GM12878 (cell line): Measurements from ENCODE around the gene INO80B. TPM values are rescaled to one million over a fixed set of nuclear protein-coding genes. Genes with fewer than 3 reads are reported as not detected.

Experiments
- ATAC-seq: fragments of 200-7000 bp; cut with Tn5 transposase; 3 replicates; pipeline ENCODE4 v1.9.1; 2020; ENCODE audit warnings: mild to moderate bottlenecking, moderate library complexity
- BruUV-seq: library from RNA; stranded (reverse); fragments of 400-500 nt; replicated peaks from 2 replicates; lab custom pipeline; 2021; lab: Mats Ljungman, UMichigan
- CTCF ChIA-PET: fragments of 300-600 bp; sonication (Branson Sonifier 250); formaldehyde crosslinking; extraction: SDS; loops from one replicate; lab custom pipeline; 2021; ENCODE audit warnings: inconsistent platforms; lab: Yijun Ruan, JAX
- POLR2A ChIA-PET: fragments of 350-600 bp; formaldehyde crosslinking; extraction: SDS; loops from one replicate; lab custom pipeline; 2021; ENCODE audit warnings: inconsistent platforms; lab: Charles Lee
- RAD21 ChIA-PET: fragments of 300-600 bp; sonication (Branson Sonifier 250); formaldehyde crosslinking; loops from one replicate; lab custom pipeline; 2023; ENCODE audit warnings: antibody characterized with exemption; ENCODE audit not compliant: unreplicated experiment; lab: Charles Lee
- SMC1A ChIA-PET: fragments of 300-600 bp; sonication (Branson Sonifier 250); formaldehyde crosslinking; loops from one replicate; lab custom pipeline; 2023; ENCODE audit not compliant: unreplicated experiment, uncharacterized antibody; lab: Charles Lee
- DNase-seq: peaks from one replicate; pipeline ENCODE4 v3.0.0-alpha.2; 2011; ENCODE audit warnings: low read depth, low spot score
- FAIRE-seq: peaks from 3 replicates; lab custom pipeline; 2011; peaks lifted over from hg19 to GRCh38; lab: Jason Lieb, UNC
- H2AFZ ChIP-seq: 2 replicates; pipeline ENCODE4 v1.6.0; 2011; ENCODE audit warnings: low read depth, low read length, control low read depth; ENCODE audit not compliant: control insufficient read depth
- H3K27ac ChIP-seq: 2 replicates; pipeline ENCODE4 v1.5.1; 2011; ENCODE audit warnings: control low read depth; ENCODE audit not compliant: control insufficient read depth, insufficient read depth
- H3K27me3 ChIP-seq, 2 experiments: replicated peaks in 1 of 2; 2 replicates each; pipeline versions ENCODE4 v1.6.0 to v1.6.1; 2011; ENCODE audit warnings: low read length in 1 of 2; ENCODE audit not compliant: control insufficient read depth in 2 of 2, insufficient read depth in 2 of 2
- H3K36me3 ChIP-seq, 2 experiments: 2 replicates each; pipeline ENCODE4 v1.5.1; 2011; ENCODE audit warnings: low read length in 1 of 2; ENCODE audit not compliant: control insufficient read depth in 2 of 2, insufficient read depth in 2 of 2
- H3K4me1 ChIP-seq: 2 replicates; pipeline ENCODE4 v1.6.1; 2011; ENCODE audit warnings: mild to moderate bottlenecking, low read length, moderate library complexity, mixed read lengths; ENCODE audit not compliant: control insufficient read depth, insufficient read depth
- H3K4me2 ChIP-seq: 2 replicates; pipeline ENCODE4 v1.6.0; 2011; ENCODE audit warnings: control low read depth; ENCODE audit not compliant: control insufficient read depth, insufficient read depth
- H3K4me3 ChIP-seq: fragments of 200-600 bp; sonication (generic); 2 replicates; pipeline ENCODE4 v1.5.1; 2016
- H3K79me2 ChIP-seq: 2 replicates; pipeline ENCODE4 v1.6.0; 2011; ENCODE audit warnings: low read length; ENCODE audit not compliant: control insufficient read depth, insufficient read depth
- H3K9ac ChIP-seq: 2 replicates; pipeline ENCODE4 v1.8.0; 2011; ENCODE audit warnings: low read length, control low read depth, mixed read lengths; ENCODE audit not compliant: control insufficient read depth, insufficient read depth
- H3K9me3 ChIP-seq: replicated peaks from 3 replicates; pipeline ENCODE4 v1.5.1; 2011; ENCODE audit warnings: mild to moderate bottlenecking, low read length; ENCODE audit not compliant: control insufficient read depth, insufficient read depth
- H4K20me1 ChIP-seq: 2 replicates; pipeline ENCODE4 v1.6.0; 2011; ENCODE audit not compliant: control insufficient read depth, insufficient read depth
- ATF2 ChIP-seq: IDR thresholded peaks from 2 replicates; pipeline ENCODE4 v1.6.1; 2012; ENCODE audit warnings: low read length, inconsistent platforms
- CHD4 ChIP-seq: fragments of 200-600 bp; sonication (generic); IDR thresholded peaks from 2 replicates; pipeline ENCODE4 v1.6.1; 2016; ENCODE audit warnings: mild to moderate bottlenecking
- EP300 ChIP-seq, 2 experiments: fragments of 150-350 bp in 1 of 2; IDR thresholded peaks; 2 replicates each; pipeline ENCODE4 v1.6.1; 2011 to 2012; ENCODE audit warnings: low read depth in 2 of 2, low read length in 2 of 2, borderline replicate concordance in 1 of 2, improper control_type of control experiment in 1 of 2, inconsistent platforms in 1 of 2; ENCODE audit not compliant: control insufficient read depth in 1 of 2
- EZH2 ChIP-seq: IDR thresholded peaks from 2 replicates; pipeline ENCODE4 v1.6.1; 2012; ENCODE audit warnings: low read depth, mild to moderate bottlenecking, control low read depth, inconsistent platforms, low read length, borderline replicate concordance; ENCODE audit not compliant: control insufficient read depth
- NFIC ChIP-seq: IDR thresholded peaks from 2 replicates; pipeline ENCODE4 v1.6.1; 2012; ENCODE audit warnings: low read depth, mild to moderate bottlenecking, inconsistent platforms, low read length, moderate library complexity
- NR2C2 ChIP-seq: IDR thresholded peaks from 2 replicates; pipeline ENCODE4 v1.6.1; 2011; ENCODE audit warnings: borderline replicate concordance, low read depth; ENCODE audit not compliant: control insufficient read depth, insufficient read length
- PML ChIP-seq: IDR thresholded peaks from 2 replicates; pipeline ENCODE4 v1.6.1; 2012; ENCODE audit warnings: low read length, inconsistent platforms
- RFX5 ChIP-seq: IDR thresholded peaks from 2 replicates; pipeline ENCODE4 v1.6.1; 2011; ENCODE audit warnings: low read depth, low read length, improper control_type of control experiment
- USF1 ChIP-seq: IDR thresholded peaks from 2 replicates; pipeline ENCODE4 v1.6.1; 2011; ENCODE audit warnings: borderline replicate concordance, low read depth, mild to moderate bottlenecking, moderate library complexity, mixed read lengths, low read length; ENCODE audit not compliant: insufficient read depth; ENCODE audit errors: extremely low read length
- YBX1 ChIP-seq: fragments of 450-650 bp; IDR thresholded peaks from 2 replicates; pipeline ENCODE4 v1.6.1; 2016; ENCODE audit warnings: antibody characterized with exemption
- YY1 ChIP-seq: IDR thresholded peaks from 2 replicates; pipeline ENCODE4 v1.6.1; 2011; ENCODE audit warnings: low read depth, mild to moderate bottlenecking, low read length
- ZNF274 ChIP-seq: IDR thresholded peaks from one replicate; pipeline ENCODE4 v1.8.0; 2011; ENCODE audit not compliant: insufficient read length, insufficient read depth
- WGBS: methylation state at CpG from one replicate; pipeline ENCODE4 v1.1.6; 2016; ENCODE audit warnings: low lambda C conversion rate; ENCODE audit not compliant: insufficient replicate concordance, insufficient coverage; ENCODE audit errors: missing lambda C conversion rate; 5-methylcytosine and 5-hydroxymethylcytosine counted together
- in situ Hi-C: fragments of 300-500 bp; cut with MboI; formaldehyde crosslinking; loops from 9 replicates; pipeline ENCODE4 v1.14.3; 2018; ENCODE audit warnings: mixed read lengths
- intact Hi-C: fragments of 100-400 bp; cut with micrococcal nuclease; formaldehyde crosslinking; loops from one replicate; pipeline ENCODE4 v1.14.2; 2022; ENCODE audit not compliant: unreplicated experiment
- polyA plus RNA-seq, 11 experiments: library from polyadenylated mRNA; depleted of rRNA in 4 of 11; unstranded in 6 of 11; stranded (reverse) in 5 of 11; fragments of >200 nt; fragmentation: Nextera tagmentation in 4 of 11; fragmentation: Illumina TruSeq in 1 of 11; extraction: Ambion mirVana in 4 of 11; extraction: Trizol in 1 of 11; gene quantifications; 1 replicate in 1 of 11; 2 replicates in 10 of 11; pipeline versions ENCODE4 v1.2.1 to v1.2.3, GENCODE V29; 2011 to 2016; ENCODE audit warnings: inconsistent platforms in 2 of 11, missing spikeins in 2 of 11, low read depth in 1 of 11
- total RNA-seq, 4 experiments: library from RNA; depleted of rRNA in 3 of 4; stranded (reverse); fragments of >200 nt in 3 of 4; fragmentation: Illumina TruSeq in 1 of 4; extraction: Trizol in 1 of 4; gene quantifications; 2 replicates each; pipeline versions ENCODE4 v1.2.1 to v1.2.3, GENCODE V29; 2013 to 2021

The INO80B gene
- total and polyA plus RNA-seq, 10 of the 15 experiments (the other 5 are each of a cell fraction or from before 2014, with no cell fraction given): 1.3 to 26.7 (median 11.1) TPM

GRCh38 chr2:74423231-74424095 is 31.4 kb upstream of the INO80B start:
- Histone ChIP-seq H2AFZ (no peak overlapping the region), H3K4me3 (peak overlapping the region; percentile 1; the same call in 1 of the 2 replicates), H3K27me3 (no peaks in the 10 kb centered on the region), H3K4me1 (peaks cover 22% of the 10 kb centered on the region), H3K27ac (no peak overlapping the region), H3K4me2 (no peak overlapping the region; the same call in 1 of the 2 replicates), H3K9ac (no peak overlapping the region), H3K79me2 (peaks cover 9% of the 10 kb centered on the region), H4K20me1 (no peaks in the 10 kb centered on the region), H3K36me3 (peaks cover 0 to 12% of the 10 kb centered on the region in 2 experiments; a peak in 1 of 4 replicates), H3K9me3 (no peaks in the 10 kb centered on the region)
- intact Hi-C loops: no loop called here
- SMC1A ChIA-PET: interaction anchor here (1.6 kb wide), 1 partner anchor 8 kb away, joined by 4 read pairs; no protein-coding TSS in a partner anchor
- POLR2A ChIA-PET: interaction anchor here (0.7 to 0.9 kb wide), 2 partner anchors 15 to 17 kb away, joined by 3 read pairs; no protein-coding TSS in a partner anchor
- WGBS: 86% methylated on average over 9 of the region's 9 CpGs
- BruUV-seq: no TSS peak
- CTCF ChIA-PET: no interaction called here
- DNase-seq (no peak), ATAC-seq (no peak), FAIRE-seq (no peak)
- TF ChIP-seq PML (no peak), USF1 (no peak), YY1 (no peak), ATF2 (no peak), NFIC (no peak), EP300 (IDR thresholded peaks at IDR 0.05; ENCODE audit: borderline replicate concordance in 1 of 2, control insufficient read depth in 1 of 2, low read depth in 2 of 2, low read length in 2 of 2) (no peak), RFX5 (no peak), NR2C2 (no peak), ZNF274 (no peak), YBX1 (no peak), CHD4 (no peak), EZH2 (no peak)
- in situ Hi-C loops: no loop called here
- RAD21 ChIA-PET: interaction anchor here (0.6 to 1.5 kb wide), 3 partner anchors 10 to 31 kb away, joined by 3 read pairs; no protein-coding TSS in a partner anchor
